ENCODE data around the gene STX2.

STX2 gene

GRCh38 chr12:130831246-130831645 lies 7.8 kb downstream of the STX2 start:
- DNase-seq (ENCODE audit: low read depth): no peak

- DNase-seq (ENCODE audit: low read depth): no peak
Observed at GRCh38 chr12:130830246-130830551, 8.9 kb downstream of the STX2 start.

- DNase-seq (ENCODE audit: low read depth): no peak
Observed at GRCh38 chr12:130829391-130830245, 9.4 kb downstream of the STX2 start.

- no peak for DNase-seq (ENCODE audit: low read depth)
Observed at GRCh38 chr12:130828895-130829294, 10.2 kb downstream of the STX2 start.

- no peak for DNase-seq (ENCODE audit: low read depth)
Observed at GRCh38 chr12:130827432-130827831, 11.6 kb downstream of the STX2 start.

GRCh38 chr12:130826151-130826801 lies 12.8 kb downstream of the STX2 start:
- no peak for DNase-seq (ENCODE audit: low read depth)

- DNase-seq (ENCODE audit: low read depth): no peak
Observed at GRCh38 chr12:130825771-130826150, 13.3 kb downstream of the STX2 start.

- DNase-seq (ENCODE audit: low read depth): no peak
Observed at GRCh38 chr12:130819681-130820080, 19.4 kb downstream of the STX2 start.

- DNase-seq (ENCODE audit: low read depth): no peak
Observed at GRCh38 chr12:130818635-130819576, 20.1 kb downstream of the STX2 start.

GRCh38 chr12:130818272-130818634 lies 20.8 kb downstream of the STX2 start:
- DNase-seq (ENCODE audit: low read depth): no peak

- DNase-seq (ENCODE audit: low read depth): no peak
Observed at GRCh38 chr12:130817804-130818203, 21.2 kb downstream of the STX2 start.

- no peak for DNase-seq (ENCODE audit: low read depth)
Observed at GRCh38 chr12:130816097-130816496, 23.0 kb downstream of the STX2 start.

- no peak for DNase-seq (ENCODE audit: low read depth)
Observed at GRCh38 chr12:130815028-130815741, 23.9 kb downstream of the STX2 start.

GRCh38 chr12:130813949-130814348 lies 25.1 kb downstream of the STX2 start:
- DNase-seq (ENCODE audit: low read depth): no peak

- DNase-seq (ENCODE audit: low read depth): no peak
Observed at GRCh38 chr12:130813436-130813835, 25.6 kb downstream of the STX2 start.

GRCh38 chr12:130809791-130810190 lies 29.3 kb downstream of the STX2 start:
- DNase-seq (ENCODE audit: low read depth): no peak

GRCh38 chr12:130807309-130807708 lies 31.7 kb downstream of the STX2 start:
- no peak for DNase-seq (ENCODE audit: low read depth)

- DNase-seq (ENCODE audit: low read depth): no peak
Observed at GRCh38 chr12:130806574-130806973, 32.5 kb downstream of the STX2 start.

- no peak for DNase-seq (ENCODE audit: low read depth)
Observed at GRCh38 chr12:130805635-130806034, 33.4 kb downstream of the STX2 start.

GRCh38 chr12:130804216-130804615 lies 34.8 kb downstream of the STX2 start:
- no peak for DNase-seq (ENCODE audit: low read depth)

GRCh38 chr12:130803702-130804101 lies 35.3 kb downstream of the STX2 start:
- no peak for DNase-seq (ENCODE audit: low read depth)

GRCh38 chr12:130800312-130800711 lies 38.7 kb downstream of the STX2 start:
- DNase-seq (ENCODE audit: low read depth): no peak
